ENCODE results near the gene ARHGAP29.

GRCh38 chr1:94218332-94218731 is 19.1 kb downstream of the ARHGAP29 start:
- TF ChIP-seq REST (IDR thresholded peaks at IDR 0.05; ENCODE audit: insufficient read depth in 1 of 2, low read depth in 2 of 2, low read length in 2 of 2) (no peak), POLR2AphosphoS5 (IDR thresholded peaks at IDR 0.05; ENCODE audit: low read depth, low read length) (no peak), SIN3A (IDR thresholded peaks at IDR 0.05; ENCODE audit: borderline replicate concordance, insufficient read depth, low read length) (no peak), TAF1 (IDR thresholded peaks at IDR 0.05; ENCODE audit: borderline replicate concordance, insufficient read depth, low read length) (no peak), FOXP2 (optimal IDR thresholded peaks at IDR 0.05; ENCODE audit: borderline replicate concordance, extremely low read depth, extremely low read length, insufficient read depth) (no peak)

Data from PFSK-1 (cell line).